Neutrophil (primary cell): ENCODE results near the gene DAB2IP.

Experiments used
- H3K27ac ChIP-seq: fragments of 200-600 bp; sonication (generic); 2 replicates; pipeline ENCODE4 v1.5.1; 2016; ENCODE audit warnings: mild to moderate bottlenecking, moderate library complexity
- H3K27me3 ChIP-seq: fragments of 200-600 bp; sonication (generic); 2 replicates; pipeline ENCODE4 v1.6.0; 2016; ENCODE audit warnings: mild to moderate bottlenecking
- H3K36me3 ChIP-seq: fragments of 200-600 bp; sonication (generic); 2 replicates; pipeline ENCODE4 v1.5.1; 2017
- H3K4me1 ChIP-seq, 2 experiments: fragments of 200-600 bp in 1 of 2; sonication (generic) in 1 of 2; 1 replicate in 1 of 2; 2 replicates in 1 of 2; pipeline versions ENCODE4 v1.5.1 to v1.6.1; 2013 to 2016; ENCODE audit warnings: low read depth in 1 of 2, low read length in 1 of 2, mild to moderate bottlenecking in 1 of 2, moderate library complexity in 1 of 2; ENCODE audit not compliant: control insufficient read depth in 1 of 2, insufficient read depth in 1 of 2
- H3K4me3 ChIP-seq, 2 experiments: fragments of 200-600 bp in 1 of 2; sonication (generic) in 1 of 2; 1 replicate in 1 of 2; 2 replicates in 1 of 2; pipeline ENCODE4 v1.5.1; 2013 to 2016; ENCODE audit warnings: low read depth in 1 of 2, low read length in 1 of 2, mild to moderate bottlenecking in 1 of 2, moderate library complexity in 1 of 2
- H3K9me3 ChIP-seq: fragments of 200-600 bp; sonication (generic); 2 replicates; pipeline ENCODE4 v1.5.1; 2016
- CTCF ChIP-seq: fragments of 200-600 bp; sonication (generic); IDR thresholded peaks from 2 replicates; pipeline ENCODE4 v1.5.1; 2016; ENCODE audit warnings: antibody characterized with exemption

Gene DAB2IP

GRCh38 chr9:121608168-121608853, 43.1 kb upstream of the DAB2IP start:
- Histone ChIP-seq H3K27ac (no peak overlapping the region), H3K4me3 (no peak overlapping the region), H3K4me1 (peaks cover 6 to 10% of the 10 kb centered on the region in 2 experiments), H3K27me3 (peaks cover 99% of the 10 kb centered on the region), H3K9me3 (no peaks in the 10 kb centered on the region), H3K36me3 (no peaks in the 10 kb centered on the region)
- no peak for TF ChIP-seq CTCF

- H3K27me3 ChIP-seq, result peaks cover 100% of the 10 kb centered on the region
Measured at GRCh38 chr9:121609822-121610637, 41.4 kb upstream of the DAB2IP start.

GRCh38 chr9:121610638-121610953, 40.8 kb upstream of the DAB2IP start:
- no peak for TF ChIP-seq CTCF
- Histone ChIP-seq H3K4me3 (no peak overlapping the region), H3K4me1 (peaks cover 6 to 12% of the 10 kb centered on the region in 2 experiments), H3K36me3 (no peaks in the 10 kb centered on the region), H3K27me3 (peaks cover 100% of the 10 kb centered on the region), H3K27ac (no peak overlapping the region), H3K9me3 (no peaks in the 10 kb centered on the region)

More at GRCh38 chr9:121609822-121610637, 41.4 kb upstream of the DAB2IP start:
- Histone ChIP-seq H3K4me1 (peaks cover 6 to 12% of the 10 kb centered on the region in 2 experiments), H3K9me3 (no peaks in the 10 kb centered on the region), H3K36me3 (no peaks in the 10 kb centered on the region), H3K27ac (no peak overlapping the region), H3K4me3 (no peak overlapping the region)
- TF ChIP-seq CTCF, result no peak

GRCh38 chr9:121612511-121612998, 38.9 kb upstream of the DAB2IP start:
- H3K27ac ChIP-seq, result no peak overlapping the region
- H3K4me3 ChIP-seq, result no peak overlapping the region
- peaks cover 100% of the 10 kb centered on the region for H3K27me3 ChIP-seq
- no peaks in the 10 kb centered on the region for H3K36me3 ChIP-seq
- H3K4me1 ChIP-seq, result peaks cover 6 to 12% of the 10 kb centered on the region in 2 experiments
- no peaks in the 10 kb centered on the region for H3K9me3 ChIP-seq
- TF ChIP-seq CTCF, result no peak

DNA sequence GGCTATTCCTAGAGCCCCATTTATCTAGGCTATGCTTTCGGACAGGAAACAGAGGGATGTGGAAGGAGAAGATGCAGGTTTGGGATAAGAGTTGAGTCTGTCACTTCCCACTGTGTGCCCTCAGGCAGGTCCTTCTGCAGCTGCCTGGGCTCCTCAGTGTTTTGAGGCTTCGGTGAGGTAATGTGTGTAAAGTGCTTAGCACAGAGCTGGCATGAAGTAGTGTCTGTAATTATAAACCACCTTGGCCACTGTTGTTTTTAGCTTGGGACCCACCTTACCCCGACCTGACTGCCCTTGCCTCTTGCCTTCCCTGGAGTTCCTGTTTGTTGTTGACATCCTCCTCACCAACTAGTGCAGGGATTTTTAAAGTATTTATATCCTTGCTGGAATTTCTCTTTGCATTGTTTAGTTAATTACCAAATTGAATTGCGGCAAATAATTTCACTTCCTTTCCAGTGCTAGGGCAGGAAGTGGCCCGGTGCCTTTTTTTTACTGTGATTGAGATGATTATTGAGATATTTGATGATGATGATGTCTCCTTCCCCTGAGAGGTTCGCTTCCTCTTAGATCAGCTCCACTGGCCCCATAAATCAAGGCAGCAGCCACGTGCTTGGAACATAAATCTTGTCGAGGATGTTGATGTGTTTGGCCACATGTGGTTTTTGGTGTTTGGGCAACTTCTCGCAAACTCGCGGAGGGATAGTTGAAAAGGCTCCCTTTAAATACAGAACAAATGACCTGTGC, 38.3 kb upstream of the DAB2IP start:
- Histone ChIP-seq H3K9me3 (no peaks in the 10 kb centered on the region), H3K4me1 (peaks cover 6 to 12% of the 10 kb centered on the region in 2 experiments), H3K36me3 (no peaks in the 10 kb centered on the region), H3K27ac (no peak overlapping the region), H3K4me3 (no peak overlapping the region), H3K27me3 (peaks cover 100% of the 10 kb centered on the region)
- TF ChIP-seq CTCF, result no peak
